Activated T-helper 1 cell treated with Interleukin-2 at 50 U/mL for 16 hours (primary cell): ENCODE data around the gene TMEM119.
"Not testable (repeated sequence)": the region's sequence is repeated elsewhere in the genome, so short reads cannot be mapped to it uniquely, and the experiment has no call there.

Source experiments
- DNase-seq: peaks from one replicate; pipeline ENCODE4 v3.0.0-alpha.2; 2020; ENCODE audit warnings: low read depth

The TMEM119 gene

DNA sequence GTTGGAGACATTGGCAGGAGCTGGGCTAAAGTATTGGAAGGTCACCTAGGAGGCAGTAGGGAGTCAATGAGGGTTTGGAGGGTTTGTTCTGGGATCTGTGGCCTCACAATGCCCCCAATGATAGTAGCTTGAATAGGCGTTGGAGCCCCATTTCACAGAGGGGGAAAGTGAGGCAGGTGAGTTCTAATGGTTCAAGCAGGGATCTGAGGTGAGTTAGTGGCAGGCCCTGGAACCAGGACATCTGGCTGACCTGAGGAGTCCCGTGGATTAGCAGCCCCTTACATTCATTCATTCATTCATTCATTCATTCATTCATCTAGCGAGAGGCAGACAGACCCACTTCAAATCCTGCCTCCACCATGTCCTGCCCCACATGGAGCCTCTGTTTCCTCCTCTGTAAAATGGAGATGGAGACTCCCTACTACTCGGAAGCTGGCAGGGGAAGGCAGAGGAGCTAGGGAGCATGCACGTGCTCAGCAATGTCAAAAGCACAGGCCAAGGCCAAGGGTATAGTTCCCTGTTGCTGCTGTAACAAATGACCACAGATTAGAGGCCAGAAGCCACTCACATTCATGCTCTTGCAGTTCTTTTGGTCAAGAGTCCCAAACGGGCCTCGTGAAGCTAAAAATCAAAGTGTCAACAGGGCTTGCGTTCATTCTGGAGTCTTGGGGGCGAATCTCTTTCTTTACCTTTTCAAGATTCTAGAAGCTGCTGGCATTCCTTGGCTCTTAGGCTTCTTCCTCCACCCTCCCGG lies 2.2 kb upstream of the TMEM119 start:
- DNase-seq: no peak

- DNase-seq: no peak
Observed at GRCh38 chr12:108599541-108599940, 1.7 kb upstream of the TMEM119 start.

DNA sequence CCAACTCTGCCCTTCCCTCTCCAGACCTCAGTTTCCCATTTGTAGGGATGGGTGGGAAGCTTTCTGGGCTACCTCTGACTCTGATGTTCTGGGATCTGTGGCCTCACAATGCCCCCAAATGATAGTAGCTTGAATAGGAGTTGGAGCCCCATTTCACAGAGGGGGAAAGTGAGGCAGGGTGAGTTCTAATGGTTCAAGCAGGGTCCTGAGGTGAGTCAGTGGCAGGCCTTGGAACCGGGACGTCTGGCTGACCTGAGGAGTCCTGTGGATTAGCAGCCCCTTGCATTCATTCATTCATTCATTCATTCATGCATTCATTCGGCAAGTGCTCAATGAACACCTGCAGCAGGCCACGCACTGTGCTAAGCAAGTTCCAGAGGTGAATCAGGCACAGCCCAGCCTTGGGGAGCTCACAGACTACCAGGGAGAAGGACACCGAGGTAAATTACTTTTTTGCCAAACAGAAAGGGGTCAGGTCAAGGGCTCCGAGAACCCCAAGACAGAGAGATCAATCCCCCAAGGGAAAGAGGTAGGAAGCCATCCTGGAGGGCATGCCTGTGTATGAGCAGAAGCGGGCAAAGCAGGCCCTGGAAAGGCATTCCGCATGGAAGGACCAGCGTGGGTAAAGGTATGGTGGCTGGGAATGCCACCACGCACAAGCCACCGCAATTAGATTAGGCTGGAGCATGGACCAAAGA lies 818 bp upstream of the TMEM119 start:
- DNase-seq: no peak

GRCh38 chr12:108596854-108597558 lies 878 bp downstream of the TMEM119 start:
- DNase-seq: no peak

GRCh38 chr12:108595711-108596647 lies 1.9 kb downstream of the TMEM119 start:
- no peak for DNase-seq

DNA sequence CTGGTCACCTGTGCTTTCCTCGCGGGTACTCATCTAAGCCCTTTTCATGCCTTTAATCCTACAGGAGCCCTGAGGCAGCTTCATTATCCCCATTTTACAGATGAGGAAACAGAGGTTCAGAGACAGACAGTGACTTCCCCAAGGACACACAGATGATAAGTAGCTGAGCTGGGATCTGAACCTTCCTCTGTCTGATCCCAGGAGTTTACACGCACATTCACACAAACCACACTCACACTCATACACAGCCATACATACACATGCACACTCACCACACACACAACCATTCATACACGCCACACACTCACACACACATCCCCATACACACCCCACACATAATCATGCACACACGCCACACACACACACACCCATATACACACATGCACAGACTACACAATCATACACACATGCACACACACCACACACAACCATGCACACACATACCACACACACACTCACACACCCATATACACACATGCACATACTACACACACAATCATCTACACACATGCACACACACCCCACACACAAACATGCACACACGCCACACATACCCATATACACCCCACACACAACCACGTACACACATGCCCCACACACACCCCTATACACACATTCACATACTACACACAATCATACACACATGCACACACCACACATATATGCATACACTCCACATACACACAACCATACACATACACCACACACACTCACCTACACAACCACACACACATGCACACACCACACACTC lies 2.7 kb downstream of the TMEM119 start:
- no peak for DNase-seq

- DNase-seq: no peak
Observed at GRCh38 chr12:108594323-108594903, 3.5 kb downstream of the TMEM119 start.

GRCh38 chr12:108592033-108592909 lies 5.6 kb downstream of the TMEM119 start:
- DNase-seq: no peak

DNA sequence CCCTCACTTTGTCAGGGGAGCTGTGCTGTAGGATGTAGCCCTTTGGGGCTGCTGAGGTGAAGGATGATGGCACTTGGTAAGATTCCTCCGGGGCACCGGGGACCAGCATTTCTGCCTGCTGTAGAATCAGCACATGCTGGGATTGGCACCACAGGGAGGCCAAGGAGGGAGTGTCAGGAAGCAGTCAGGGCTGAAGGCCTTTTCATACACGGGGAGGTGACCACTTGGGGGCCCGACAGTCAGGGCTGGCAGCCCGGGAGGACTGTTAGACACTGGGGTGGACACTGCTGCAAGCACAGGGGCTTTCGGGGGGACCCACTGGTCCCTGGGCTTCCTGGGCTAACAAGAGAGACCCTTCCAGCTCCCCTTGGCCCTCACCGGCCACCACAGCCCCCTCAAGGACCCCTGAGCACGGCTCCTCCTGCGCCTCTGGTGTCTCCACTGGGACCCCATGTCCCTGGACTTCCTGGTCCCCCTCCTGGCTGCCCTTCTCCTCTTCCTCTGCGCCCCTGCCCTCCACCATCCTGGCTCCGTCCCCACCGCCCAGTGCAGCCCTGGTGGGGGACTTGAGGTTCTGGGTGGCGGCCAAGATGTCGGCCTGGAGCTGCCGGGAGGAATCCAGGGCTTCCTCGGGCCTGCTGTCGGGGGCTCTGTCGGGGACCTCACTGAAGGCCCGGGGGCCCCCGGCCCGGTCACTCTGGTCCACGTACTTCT lies 6.5 kb downstream of the TMEM119 start:
- DNase-seq: no peak

DNA sequence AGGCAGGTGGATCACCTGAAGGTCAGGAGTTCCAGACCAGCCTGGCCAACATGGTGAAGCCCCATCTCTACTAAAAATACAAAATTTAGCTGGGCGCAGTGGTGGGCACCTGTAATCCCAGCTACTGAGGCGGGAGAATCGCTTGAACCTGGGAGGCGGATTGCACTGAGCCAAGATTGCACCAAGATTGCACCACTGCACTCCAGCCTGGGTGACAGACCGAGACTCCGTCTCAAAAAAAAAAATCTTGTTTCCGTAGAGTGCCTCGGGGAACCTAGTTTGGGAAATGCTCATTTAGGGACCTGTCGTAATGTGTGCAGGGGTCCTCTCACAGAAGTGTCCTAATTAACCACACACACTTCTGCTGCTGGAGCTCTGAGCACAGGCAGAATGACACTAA lies 7.4 kb downstream of the TMEM119 start:
- DNase-seq: not testable (repeated sequence)

- no peak for DNase-seq
Observed at GRCh38 chr12:108589840-108590229, 8.0 kb downstream of the TMEM119 start.

GRCh38 chr12:108589028-108589839 lies 8.7 kb downstream of the TMEM119 start:
- no peak for DNase-seq

DNA sequence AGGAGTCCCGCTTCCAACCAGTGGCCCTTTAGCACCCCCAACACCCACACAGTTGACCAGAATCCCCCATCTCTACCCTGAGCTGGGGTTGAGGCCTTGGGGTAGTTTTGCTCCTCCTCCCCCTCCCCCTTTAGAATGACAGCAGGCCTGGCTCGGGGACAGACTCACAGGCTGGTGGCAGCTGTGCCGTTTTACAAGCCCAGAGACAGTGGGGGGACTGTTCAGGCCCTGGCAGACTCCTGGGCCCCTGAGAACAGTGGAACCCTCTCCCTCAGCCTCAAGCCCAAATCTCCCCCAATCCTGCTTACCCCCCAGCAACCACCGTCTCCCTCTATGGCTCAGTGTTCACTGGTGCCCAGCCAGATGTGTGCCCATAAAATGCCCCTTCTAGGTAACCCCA lies 10.1 kb downstream of the TMEM119 start:
- DNase-seq: no peak

- no peak for DNase-seq
Observed at GRCh38 chr12:108586306-108586705, 11.6 kb downstream of the TMEM119 start.

- DNase-seq: no peak
Observed at GRCh38 chr12:108585864-108586263, 12.0 kb downstream of the TMEM119 start.

GRCh38 chr12:108584456-108585065 lies 13.3 kb downstream of the TMEM119 start:
- no peak for DNase-seq

- no peak for DNase-seq
Observed at GRCh38 chr12:108583991-108584390, 13.9 kb downstream of the TMEM119 start.
